Stomach smooth muscle (tissue), 2 donors: Measurements from ENCODE around the gene PSG5.
"Not testable (repeated sequence)": the region's sequence is repeated elsewhere in the genome, so short reads cannot be mapped to it uniquely, and the experiment has no call there.

Experiments
- H3K27ac ChIP-seq: one replicate; pipeline ENCODE4 v1.7.0; 2013; ENCODE audit warnings: mild to moderate bottlenecking, low read length, inconsistent platforms
- H3K27me3 ChIP-seq, 2 donors: one replicate each; pipeline ENCODE4 v1.7.0; 2013; ENCODE audit warnings: low read length in 2 of 2; ENCODE audit not compliant: insufficient read depth in 2 of 2, control insufficient read depth in 1 of 2
- H3K36me3 ChIP-seq, 2 donors: one replicate each; pipeline ENCODE4 v1.7.0; 2013; ENCODE audit warnings: low read length in 2 of 2; ENCODE audit not compliant: control insufficient read depth in 2 of 2, insufficient read depth in 2 of 2
- H3K4me1 ChIP-seq: one replicate; pipeline ENCODE4 v1.7.0; 2013; ENCODE audit warnings: low read length; ENCODE audit not compliant: control insufficient read depth, insufficient read depth
- H3K4me3 ChIP-seq, 2 donors: one replicate each; pipeline ENCODE4 v1.7.0; 2013; ENCODE audit warnings: low read length in 2 of 2
- H3K9ac ChIP-seq, 2 donors: one replicate each; pipeline ENCODE4 v1.7.0; 2013; ENCODE audit warnings: low read length in 2 of 2, mild to moderate bottlenecking in 1 of 2
- H3K9me3 ChIP-seq, 2 donors: one replicate each; pipeline ENCODE4 v1.7.0; 2013; ENCODE audit warnings: low read length in 2 of 2; ENCODE audit not compliant: control insufficient read depth in 2 of 2
- donor health status: healthy.
- donor health status: Pancreatic carcinoma.

PSG5 gene

DNA sequence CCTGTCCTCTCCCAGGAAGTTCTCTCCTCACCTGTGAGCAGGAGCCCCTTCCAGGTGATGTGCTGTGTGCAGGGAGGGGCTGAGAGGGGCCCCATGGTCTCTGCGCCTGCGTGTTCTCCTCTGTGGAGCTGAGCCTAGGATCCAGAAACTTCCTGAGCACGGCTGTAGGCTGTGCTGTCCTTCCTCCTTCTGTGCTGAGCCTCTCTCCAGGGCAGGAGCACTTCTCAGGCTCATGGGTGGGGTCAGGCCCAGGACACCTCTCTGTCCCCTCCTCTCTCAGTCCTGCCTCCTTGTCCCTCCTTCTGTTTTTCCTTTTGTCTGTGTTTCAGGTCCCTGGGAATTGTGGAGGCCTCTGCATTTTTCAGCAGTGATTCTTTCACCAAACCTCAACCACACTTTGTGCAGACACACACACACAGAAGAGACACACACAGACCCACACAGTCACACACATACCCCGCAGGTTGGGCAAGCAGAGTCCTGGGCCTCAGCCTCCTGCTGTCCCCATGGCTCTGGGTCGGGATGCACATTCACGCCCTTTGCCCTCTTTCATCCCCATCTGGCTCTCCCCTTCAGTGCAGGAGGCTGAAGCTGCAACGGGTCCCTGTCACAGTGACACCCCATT lies at the start of gene PSG5:
PSG5 (minus strand) TSS at position 226 of the 625 bp plus-strand sequence; CDS start at position 95, 131 bp downstream.
- H3K4me3 ChIP-seq, H3K27me3 ChIP-seq, H3K36me3 ChIP-seq, H3K9ac ChIP-seq, H3K27ac ChIP-seq, H3K9me3 ChIP-seq, H3K4me1 ChIP-seq: not testable (repeated sequence)

DNA sequence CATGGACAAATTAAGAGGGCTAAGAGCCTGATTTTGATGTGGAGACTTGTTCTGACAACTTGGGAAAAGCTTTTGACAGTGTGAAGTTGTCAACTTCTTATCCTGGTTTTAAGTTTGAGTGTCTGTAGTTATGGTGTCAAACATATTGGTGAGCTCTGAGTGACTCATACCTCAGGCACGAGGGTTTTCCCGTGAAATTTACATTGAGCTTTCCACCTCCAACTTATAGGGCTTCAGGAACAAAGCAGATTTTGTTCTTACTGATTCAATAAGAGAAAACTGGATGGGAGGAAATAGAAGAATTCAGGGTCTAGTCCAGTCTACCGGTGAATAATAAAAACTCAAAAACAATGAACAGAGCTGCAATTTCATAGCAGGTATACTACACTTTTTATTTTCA lies 49.4 kb upstream of the PSG5 start:
- H3K9ac ChIP-seq, H3K4me3 ChIP-seq, H3K36me3 ChIP-seq, H3K4me1 ChIP-seq, H3K9me3 ChIP-seq, H3K27me3 ChIP-seq, H3K27ac ChIP-seq: not testable (repeated sequence)

DNA sequence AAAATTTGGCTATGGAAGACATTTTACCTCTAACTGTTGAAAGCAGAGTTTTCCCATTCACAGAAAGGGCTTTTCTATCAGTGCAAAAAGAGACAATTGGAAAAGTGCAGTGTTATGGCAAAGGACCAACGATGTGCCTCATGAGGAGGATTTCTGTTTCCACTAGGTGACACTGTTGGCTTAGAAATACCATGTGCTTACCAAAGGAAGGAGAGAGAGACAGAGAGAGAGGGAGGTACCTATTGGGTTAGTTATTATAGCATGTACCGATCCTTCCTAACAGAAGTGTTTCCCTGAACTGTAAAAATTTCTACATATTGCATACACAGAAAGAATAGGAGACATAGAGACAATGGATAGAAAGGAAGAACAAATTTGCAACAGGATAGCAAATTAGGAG lies 43.0 kb upstream of the PSG5 start:
- peaks cover 0 to 7% of the 10 kb centered on the region in 2 donors for H3K9me3 ChIP-seq
- no peak overlapping the region for H3K4me3 ChIP-seq
- H3K9ac ChIP-seq: no peak overlapping the region

DNA sequence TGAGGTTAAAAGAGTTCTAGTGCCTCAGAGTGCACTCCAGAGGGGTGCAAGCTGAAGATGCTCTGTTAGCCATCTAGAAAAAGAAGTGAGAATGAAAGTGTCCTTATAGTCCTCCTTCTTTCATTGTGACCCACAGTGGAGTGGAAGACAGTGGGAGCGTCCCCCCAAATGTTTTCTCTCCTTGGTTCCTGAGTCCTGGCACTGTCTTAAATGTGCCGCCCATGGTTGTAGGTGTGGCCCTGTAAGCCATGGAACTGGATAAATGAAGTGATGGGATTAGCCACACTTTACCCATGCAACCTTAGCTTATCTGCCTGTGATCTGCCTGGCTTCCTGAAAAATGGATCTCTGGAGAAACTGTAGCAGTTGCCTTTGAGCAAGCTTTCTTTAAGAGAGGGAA lies 42.4 kb upstream of the PSG5 start:
- H3K9me3 ChIP-seq, H3K4me1 ChIP-seq, H3K9ac ChIP-seq, H3K4me3 ChIP-seq, H3K36me3 ChIP-seq, H3K27ac ChIP-seq, H3K27me3 ChIP-seq: not testable (repeated sequence)

More for the DNA sequence above, 43.0 kb upstream of the PSG5 start:
- H3K4me1 ChIP-seq: no peaks in the 10 kb centered on the region
- no peak overlapping the region for H3K27ac ChIP-seq
- H3K36me3 ChIP-seq: no peaks in the 10 kb centered on the region
- no peaks in the 10 kb centered on the region for H3K27me3 ChIP-seq

DNA sequence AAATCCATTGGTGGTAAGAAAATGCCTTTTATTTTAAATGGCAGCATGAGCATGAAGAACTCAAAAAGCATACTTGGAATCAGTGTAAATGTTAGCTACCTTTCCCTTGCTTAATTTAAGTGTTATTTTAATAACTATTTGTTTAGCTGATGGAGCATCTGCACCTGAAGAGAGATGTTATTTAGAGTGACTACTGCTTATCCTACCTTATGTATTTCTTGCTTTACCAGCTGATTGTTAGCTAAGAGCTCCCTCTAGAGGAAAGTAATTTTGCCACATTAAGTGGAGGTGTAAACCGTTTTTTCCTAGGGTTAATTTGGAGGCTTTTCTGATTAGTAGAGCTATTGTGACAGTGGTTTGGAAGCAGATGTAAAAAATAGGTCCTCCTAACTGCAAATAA lies 40.6 kb upstream of the PSG5 start:
- not testable (repeated sequence) for H3K9me3 ChIP-seq, H3K9ac ChIP-seq, H3K27ac ChIP-seq, H3K36me3 ChIP-seq, H3K27me3 ChIP-seq, H3K4me3 ChIP-seq, H3K4me1 ChIP-seq

DNA sequence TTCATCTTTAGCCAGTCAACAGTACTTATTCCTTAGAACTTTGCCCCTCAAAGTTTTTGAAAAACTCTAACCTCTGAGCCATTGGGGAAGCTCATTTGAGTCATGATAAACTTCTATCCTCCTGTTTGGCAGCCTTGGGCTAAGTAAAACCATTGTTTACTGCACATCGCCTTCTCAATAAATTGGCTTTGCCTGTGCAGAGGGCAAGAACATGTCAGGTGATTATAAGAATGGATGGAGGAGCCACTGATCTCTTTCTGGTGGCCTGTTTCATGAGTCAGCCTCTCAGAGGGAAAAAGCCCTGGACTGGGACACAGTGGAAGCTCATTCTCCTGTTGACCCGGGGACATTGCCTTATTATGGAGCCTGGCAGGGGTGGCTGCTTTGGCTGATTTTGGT lies 38.5 kb upstream of the PSG5 start:
- Histone ChIP-seq H3K4me3 (no peak overlapping the region), H3K4me1 (no peaks in the 10 kb centered on the region), H3K27me3 (no peaks in the 10 kb centered on the region), H3K36me3 (no peaks in the 10 kb centered on the region), H3K27ac (no peak overlapping the region), H3K9me3 (peaks cover 0 to 7% of the 10 kb centered on the region in 2 donors), H3K9ac (no peak overlapping the region)

DNA sequence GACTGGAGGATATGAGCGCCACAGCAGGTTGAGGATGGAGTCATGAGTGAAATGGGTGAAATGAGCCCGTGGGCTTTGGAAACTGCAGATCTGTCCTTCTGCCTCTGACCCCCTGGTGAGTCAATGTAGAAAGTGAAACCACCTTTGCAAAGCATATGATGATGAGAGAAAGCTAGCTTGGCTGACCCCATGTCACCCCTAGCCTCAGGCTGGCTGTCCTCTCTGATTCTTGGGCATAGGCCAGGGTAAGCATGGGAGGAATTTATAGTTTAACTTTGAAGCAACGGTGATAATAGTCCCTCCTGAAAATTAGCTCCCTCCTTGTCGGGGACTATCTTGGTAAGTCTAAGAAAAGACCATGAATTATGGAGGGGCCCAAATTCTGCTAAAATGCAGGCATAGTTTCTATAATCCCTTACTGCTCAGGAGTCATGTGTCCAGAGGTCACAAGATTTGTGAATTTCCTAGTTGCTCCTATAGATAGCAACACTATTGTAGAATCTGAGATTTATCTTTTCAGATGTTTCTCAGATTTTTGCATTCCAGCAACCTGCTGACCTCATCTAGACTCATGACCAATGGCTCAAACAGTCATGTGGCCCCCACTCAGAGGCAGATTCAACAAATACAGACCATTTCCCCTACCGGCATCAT lies 38.0 kb upstream of the PSG5 start:
- H3K27me3 ChIP-seq, H3K36me3 ChIP-seq, H3K9ac ChIP-seq, H3K27ac ChIP-seq, H3K4me3 ChIP-seq, H3K4me1 ChIP-seq, H3K9me3 ChIP-seq: not testable (repeated sequence)

DNA sequence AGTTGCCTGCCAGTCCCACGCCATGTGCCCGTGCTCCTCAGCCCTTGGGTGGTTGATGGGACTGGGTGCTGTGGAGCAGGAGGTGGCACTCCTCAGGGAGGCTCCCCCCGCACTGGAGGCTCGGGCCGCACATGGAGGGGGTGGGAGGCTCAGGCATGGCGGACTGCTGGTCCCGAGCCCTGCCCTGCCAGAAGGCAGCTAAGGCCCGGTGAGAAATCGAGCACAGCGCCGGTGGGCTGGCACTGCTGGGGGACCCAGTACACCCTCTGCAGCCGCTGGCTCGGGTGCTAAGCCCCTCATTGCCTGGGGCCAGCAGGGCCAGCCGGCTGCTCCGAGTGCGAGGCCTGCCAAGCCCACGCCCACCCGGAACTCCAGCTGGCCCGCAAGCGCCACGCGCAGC lies 35.6 kb upstream of the PSG5 start:
- H3K36me3 ChIP-seq, H3K4me1 ChIP-seq, H3K4me3 ChIP-seq, H3K9ac ChIP-seq, H3K27me3 ChIP-seq, H3K9me3 ChIP-seq, H3K27ac ChIP-seq: not testable (repeated sequence)

DNA sequence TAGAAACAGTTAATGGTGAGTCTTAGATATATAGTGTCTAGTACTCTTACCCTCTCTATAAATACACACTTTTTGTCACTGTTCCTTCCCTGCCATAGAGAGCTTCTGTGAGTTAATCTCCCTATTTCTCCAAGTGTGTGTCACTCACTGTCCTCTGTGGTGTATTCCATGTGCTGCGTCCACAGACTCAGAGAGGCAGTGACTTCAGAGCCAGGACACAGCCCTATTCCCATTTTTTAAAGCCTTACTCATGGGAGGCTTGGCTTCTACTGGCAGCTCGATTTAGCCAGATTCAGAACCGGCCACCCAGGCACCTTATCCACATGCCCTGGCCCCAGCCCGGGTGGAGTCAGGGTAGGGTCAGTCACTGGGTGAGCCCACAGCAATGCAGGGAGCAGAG lies 32.8 kb upstream of the PSG5 start:
- H3K27ac ChIP-seq, H3K36me3 ChIP-seq, H3K4me1 ChIP-seq, H3K9ac ChIP-seq, H3K27me3 ChIP-seq, H3K4me3 ChIP-seq, H3K9me3 ChIP-seq: not testable (repeated sequence)

DNA sequence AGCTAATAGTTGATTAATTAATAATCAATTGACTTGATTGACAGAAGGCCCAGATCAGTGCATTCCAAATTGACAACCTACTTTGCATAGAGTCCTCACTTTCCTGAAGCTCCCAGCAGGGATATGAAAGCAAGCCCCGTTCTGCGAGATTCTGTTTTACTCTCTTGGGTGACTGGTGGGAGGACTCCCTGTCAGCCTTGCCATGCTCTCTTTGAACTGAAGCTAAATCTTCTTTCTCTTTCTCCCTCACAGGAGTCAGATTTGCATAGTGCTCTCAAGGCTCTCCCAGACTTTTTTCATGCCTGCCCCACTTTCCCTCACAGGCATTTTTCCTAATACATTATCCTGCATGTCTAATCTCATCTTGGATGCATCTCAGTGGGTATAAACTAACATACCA lies 29.5 kb upstream of the PSG5 start:
- H3K9ac ChIP-seq, H3K36me3 ChIP-seq, H3K9me3 ChIP-seq, H3K27me3 ChIP-seq, H3K4me1 ChIP-seq, H3K27ac ChIP-seq, H3K4me3 ChIP-seq: not testable (repeated sequence)

DNA sequence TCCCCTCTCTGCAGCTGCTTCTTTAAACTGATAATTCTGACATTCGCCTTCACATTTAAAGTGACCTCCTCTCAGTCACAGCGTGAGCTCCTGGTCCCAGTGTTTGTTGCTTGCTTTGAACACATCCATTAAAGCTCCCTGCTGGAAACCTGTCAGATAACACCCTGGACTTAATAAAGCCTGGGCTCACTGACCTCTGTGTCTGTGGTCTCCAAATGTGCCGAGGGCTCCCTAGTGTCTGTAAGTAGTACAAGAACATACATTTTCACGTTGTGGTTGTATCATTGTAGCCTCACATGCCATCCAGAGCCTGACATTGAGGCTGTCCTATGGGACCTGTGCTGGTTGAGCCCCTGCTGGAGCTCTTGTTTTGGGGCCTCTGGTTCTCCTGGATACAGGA lies 21.7 kb upstream of the PSG5 start:
- Histone ChIP-seq H3K36me3 (no peaks in the 10 kb centered on the region), H3K9ac (no peak overlapping the region), H3K27ac (no peak overlapping the region), H3K4me1 (no peaks in the 10 kb centered on the region), H3K4me3 (no peak overlapping the region), H3K27me3 (no peaks in the 10 kb centered on the region), H3K9me3 (no peaks in the 10 kb centered on the region)
